HepG2 (cell line): ENCODE measurements around the gene DDRGK1. TPM values are rescaled to one million over a fixed set of nuclear protein-coding genes. Genes with fewer than 3 reads are reported as not detected.

Source experiments
- DPF2 ChIP-seq: sonication (generic); formaldehyde crosslinking; IDR thresholded peaks from 2 replicates; pipeline ENCODE4 v1.4.0; 2020; ENCODE audit warnings: mild to moderate bottlenecking, low read depth, missing genetic modification reagents, borderline replicate concordance
- MTA1 ChIP-seq: sonication (generic); formaldehyde crosslinking; IDR thresholded peaks from 2 replicates; pipeline ENCODE4 v1.4.0; 2020; ENCODE audit warnings: missing genetic modification reagents, mild to moderate bottlenecking, borderline replicate concordance
- NFE2 ChIP-seq: sonication (generic); formaldehyde crosslinking; IDR thresholded peaks from 2 replicates; pipeline ENCODE4 v1.4.0; 2020; ENCODE audit warnings: missing genetic modification reagents
- NFKB2 ChIP-seq: sonication (generic); formaldehyde crosslinking; IDR thresholded peaks from 2 replicates; pipeline ENCODE4 v1.4.0; 2020; ENCODE audit warnings: missing genetic modification reagents, borderline replicate concordance
- POLR2AphosphoS2 ChIP-seq: IDR thresholded peaks from 2 replicates; pipeline ENCODE4 v1.6.1; 2011; ENCODE audit warnings: low read depth, low read length, improper control_type of control experiment
- RBAK ChIP-seq: sonication (generic); formaldehyde crosslinking; IDR thresholded peaks from 2 replicates; pipeline ENCODE4 v1.5.1; 2020; ENCODE audit warnings: mild to moderate bottlenecking, missing genetic modification reagents
- TFDP1 ChIP-seq: IDR thresholded peaks from 2 replicates; pipeline ENCODE4 v1.6.1; 2016; ENCODE audit warnings: missing compliant biosample characterization, missing genetic modification reagents, borderline replicate concordance
- ZBTB20 ChIP-seq: sonication (generic); formaldehyde crosslinking; IDR thresholded peaks from 2 replicates; pipeline ENCODE4 v1.8.1; 2023; ENCODE audit warnings: missing genetic modification reagents, low read depth, mild to moderate bottlenecking, borderline replicate concordance
- ZBTB26 ChIP-seq: IDR thresholded peaks from 2 replicates; pipeline ENCODE4 v1.6.1; 2016; ENCODE audit warnings: missing compliant biosample characterization, missing genetic modification reagents, borderline replicate concordance
- ZFAT ChIP-seq: sonication (generic); formaldehyde crosslinking; conservative IDR thresholded peaks from 2 replicates; pipeline ENCODE4 v1.8.1; 2023; ENCODE audit warnings: missing genetic modification reagents, inconsistent platforms
- ZNF234 ChIP-seq: sonication (generic); formaldehyde crosslinking; conservative IDR thresholded peaks from 2 replicates; pipeline ENCODE4 v1.5.1; 2020; ENCODE audit warnings: mild to moderate bottlenecking, missing genetic modification reagents
- ZNF326 ChIP-seq: sonication (generic); formaldehyde crosslinking; IDR thresholded peaks from 2 replicates; pipeline ENCODE4 v1.4.0; 2020; ENCODE audit warnings: missing genetic modification reagents, borderline replicate concordance
- ZNF331 ChIP-seq: sonication (generic); formaldehyde crosslinking; IDR thresholded peaks from 2 replicates; pipeline ENCODE4 v1.4.0; 2020; ENCODE audit warnings: missing genetic modification reagents
- ZNF614 ChIP-seq: IDR thresholded peaks from 2 replicates; pipeline ENCODE4 v1.6.1; 2018; ENCODE audit warnings: missing biosample characterization, missing genetic modification reagents, inconsistent platforms, borderline replicate concordance
- polyA plus RNA-seq, 8 experiments: library from polyadenylated mRNA; depleted of rRNA in 3 of 8; stranded (reverse) in 7 of 8; unstranded in 1 of 8; fragments of >200 nt; fragmentation: Illumina TruSeq in 4 of 8; extraction: Trizol in 4 of 8; gene quantifications; 2 replicates each; pipeline versions ENCODE4 v1.2.1 to v1.2.3, GENCODE V29; 2011 to 2016; ENCODE audit warnings: low read depth in 4 of 8, missing spikeins in 1 of 8, mixed read lengths in 1 of 8; ENCODE audit not compliant: insufficient read depth in 1 of 8
- total RNA-seq, 5 experiments: library from RNA; depleted of rRNA; stranded (reverse); fragments of >200 nt; fragmentation: Illumina TruSeq; extraction: Trizol; gene quantifications; 2 replicates each; pipeline ENCODE4 v1.2.3, GENCODE V29; 2016; ENCODE audit warnings: low read depth in 1 of 5
- TF ChIP-seq, protein P1 (sequence below), 2 experiments: fragments of 450-650 bp in 1 of 2; sonication (generic) in 1 of 2; formaldehyde crosslinking in 1 of 2; IDR thresholded peaks; 2 replicates each; pipeline versions ENCODE4 v1.6.1 to v1.8.0; 2016 to 2022; ENCODE audit warnings: antibody characterized with exemption in 1 of 2, mild to moderate bottlenecking in 1 of 2, missing genetic modification reagents in 1 of 2

The DDRGK1 gene
- total and polyA plus RNA-seq, 2 of the 13 experiments (the other 11 are each of a cell fraction or from before 2014, with no cell fraction given), result 96.7 to 149 TPM

GRCh38 chr20:3224681-3225421 is 20.4 kb upstream of the DDRGK1 start (continued):
- TF ChIP-seq NFKB2 (CRISPR knock-in tag) (peak; percentile 53; the same call in 1 of the 2 replicates), ZNF614 (CRISPR knock-in tag) (peak; percentile 93), ZNF331 (CRISPR knock-in tag) (peak; percentile 75), ZBTB20 (peak; percentile 78), POLR2AphosphoS2 (no peak), ZBTB26 (CRISPR knock-in tag) (peak; percentile 67), DPF2 (CRISPR knock-in tag) (no peak; the same call in 1 of the 2 replicates), ZNF326 (CRISPR knock-in tag) (peak; percentile 72; the same call in 1 of the 2 replicates), ZFAT (CRISPR knock-in tag) (no peak), TFDP1 (CRISPR knock-in tag) (peak; percentile 61), RBAK (CRISPR knock-in tag) (no peak), ZNF234 (CRISPR knock-in tag) (0 out of 2 replicates have a peak, but pooled peaks have one; percentile 23), MTA1 (CRISPR knock-in tag) (peak; percentile 74), NFE2 (no peak)
- TF ChIP-seq, protein P1, sequence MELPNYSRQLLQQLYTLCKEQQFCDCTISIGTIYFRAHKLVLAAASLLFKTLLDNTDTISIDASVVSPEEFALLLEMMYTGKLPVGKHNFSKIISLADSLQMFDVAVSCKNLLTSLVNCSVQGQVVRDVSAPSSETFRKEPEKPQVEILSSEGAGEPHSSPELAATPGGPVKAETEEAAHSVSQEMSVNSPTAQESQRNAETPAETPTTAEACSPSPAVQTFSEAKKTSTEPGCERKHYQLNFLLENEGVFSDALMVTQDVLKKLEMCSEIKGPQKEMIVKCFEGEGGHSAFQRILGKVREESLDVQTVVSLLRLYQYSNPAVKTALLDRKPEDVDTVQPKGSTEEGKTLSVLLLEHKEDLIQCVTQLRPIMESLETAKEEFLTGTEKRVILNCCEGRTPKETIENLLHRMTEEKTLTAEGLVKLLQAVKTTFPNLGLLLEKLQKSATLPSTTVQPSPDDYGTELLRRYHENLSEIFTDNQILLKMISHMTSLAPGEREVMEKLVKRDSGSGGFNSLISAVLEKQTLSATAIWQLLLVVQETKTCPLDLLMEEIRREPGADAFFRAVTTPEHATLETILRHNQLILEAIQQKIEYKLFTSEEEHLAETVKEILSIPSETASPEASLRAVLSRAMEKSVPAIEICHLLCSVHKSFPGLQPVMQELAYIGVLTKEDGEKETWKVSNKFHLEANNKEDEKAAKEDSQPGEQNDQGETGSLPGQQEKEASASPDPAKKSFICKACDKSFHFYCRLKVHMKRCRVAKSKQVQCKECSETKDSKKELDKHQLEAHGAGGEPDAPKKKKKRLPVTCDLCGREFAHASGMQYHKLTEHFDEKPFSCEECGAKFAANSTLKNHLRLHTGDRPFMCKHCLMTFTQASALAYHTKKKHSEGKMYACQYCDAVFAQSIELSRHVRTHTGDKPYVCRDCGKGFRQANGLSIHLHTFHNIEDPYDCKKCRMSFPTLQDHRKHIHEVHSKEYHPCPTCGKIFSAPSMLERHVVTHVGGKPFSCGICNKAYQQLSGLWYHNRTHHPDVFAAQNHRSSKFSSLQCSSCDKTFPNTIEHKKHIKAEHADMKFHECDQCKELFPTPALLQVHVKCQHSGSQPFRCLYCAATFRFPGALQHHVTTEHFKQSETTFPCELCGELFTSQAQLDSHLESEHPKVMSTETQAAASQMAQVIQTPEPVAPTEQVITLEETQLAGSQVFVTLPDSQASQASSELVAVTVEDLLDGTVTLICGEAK (IDR thresholded peaks at IDR 0.05), result no peak
- TF ChIP-seq, protein P1 (CRISPR knock-in tag; IDR thresholded peaks at IDR 0.05), result peak; percentile 77
